Nephron (organoid): ENCODE data around the gene HRC.

Experiments
- H3K27ac Mint-ChIP-seq, 3 experiments: 2 replicates each; pipeline ENCODE4 v1.8.0; 2020; ENCODE audit warnings: mixed read lengths in 3 of 3, mild to moderate bottlenecking in 2 of 3, moderate library complexity in 1 of 3
- H3K27me3 Mint-ChIP-seq: 2 replicates; pipeline ENCODE4 v1.8.0; 2021; ENCODE audit warnings: low read depth, mild to moderate bottlenecking, moderate library complexity, mixed read lengths
- H3K36me3 Mint-ChIP-seq: 2 replicates; pipeline ENCODE4 v1.8.0; 2020; ENCODE audit warnings: low read depth, mixed read lengths
- H3K4me1 Mint-ChIP-seq: 2 replicates; pipeline ENCODE4 v1.8.0; 2020; ENCODE audit warnings: mixed read lengths
- H3K4me3 Mint-ChIP-seq, 3 experiments: 2 replicates each; pipeline ENCODE4 v1.8.0; 2020; ENCODE audit warnings: mild to moderate bottlenecking in 3 of 3, mixed read lengths in 3 of 3, moderate library complexity in 2 of 3
- H3K9me3 Mint-ChIP-seq: 2 replicates; pipeline ENCODE4 v1.8.0; 2020; ENCODE audit warnings: mixed read lengths
- CTCF ChIP-seq, 3 experiments: fragments of 200-600 bp; sonication (generic); IDR thresholded peaks; one replicate each; pipeline ENCODE4 v1.5.0; 2021; ENCODE audit warnings: antibody characterized with exemption in 3 of 3; ENCODE audit not compliant: unreplicated experiment in 3 of 3

Gene HRC

GRCh38 chr19:49155820-49156346 lies 687 bp upstream of the HRC start:
- Mint-ChIP-seq H3K36me3 (peaks cover 2% of the 10 kb centered on the region), H3K4me3 (peak overlapping the region; percentile 76 to 99 (median 83)), H3K9me3 (no peaks in the 10 kb centered on the region), H3K27ac (peak overlapping the region; percentile 86 to 92 (median 89)), H3K4me1 (peaks cover 50% of the 10 kb centered on the region), H3K27me3 (peaks cover 15% of the 10 kb centered on the region)
- TF ChIP-seq CTCF (IDR thresholded peaks at IDR 0.05; ENCODE audit: unreplicated experiment in 3 of 3): no peak

- Mint-ChIP-seq H3K9me3 (no peaks in the 10 kb centered on the region), H3K4me1 (peaks cover 54% of the 10 kb centered on the region), H3K27ac (peak overlapping the region in 2 of 3 experiments; percentile 86 to 92), H3K27me3 (peaks cover 15% of the 10 kb centered on the region), H3K36me3 (no peaks in the 10 kb centered on the region), H3K4me3 (peak overlapping the region; percentile 76 to 99 (median 83))
- TF ChIP-seq CTCF (IDR thresholded peaks at IDR 0.05; ENCODE audit: unreplicated experiment in 3 of 3): no peak
These were observed 917 bp downstream of the HRC start for GRCh38 chr19:49154279-49154678.

GRCh38 chr19:49153167-49153809 lies 1.9 kb downstream of the HRC start:
- Mint-ChIP-seq H3K9me3 (no peaks in the 10 kb centered on the region), H3K27ac (peak overlapping the region; percentile 5 to 51 (median 10)), H3K4me1 (peaks cover 51% of the 10 kb centered on the region), H3K27me3 (peaks cover 15% of the 10 kb centered on the region), H3K36me3 (no peaks in the 10 kb centered on the region), H3K4me3 (peak overlapping the region; percentile 76 to 100 (median 99))
- no peak for TF ChIP-seq CTCF (IDR thresholded peaks at IDR 0.05; ENCODE audit: unreplicated experiment in 3 of 3)

- no peaks in the 10 kb centered on the region for H3K9me3 Mint-ChIP-seq
- H3K4me3 Mint-ChIP-seq: peak overlapping the region; percentile 98 to 100 (median 99)
- TF ChIP-seq CTCF (IDR thresholded peaks at IDR 0.05; ENCODE audit: unreplicated experiment in 3 of 3): no peak
- H3K27me3 Mint-ChIP-seq: peaks cover 15% of the 10 kb centered on the region
- H3K27ac Mint-ChIP-seq: peak overlapping the region in 2 of 3 experiments; percentile 90 to 95
- no peaks in the 10 kb centered on the region for H3K36me3 Mint-ChIP-seq
- peaks cover 50% of the 10 kb centered on the region for H3K4me1 Mint-ChIP-seq
These were observed 3.1 kb downstream of the HRC start for GRCh38 chr19:49152119-49152550.

- Mint-ChIP-seq H3K9me3 (no peaks in the 10 kb centered on the region), H3K27ac (peak overlapping the region; percentile 69 to 95 (median 90)), H3K4me3 (peak overlapping the region; percentile 98 to 100 (median 99)), H3K4me1 (peaks cover 56% of the 10 kb centered on the region), H3K36me3 (no peaks in the 10 kb centered on the region), H3K27me3 (peaks cover 15% of the 10 kb centered on the region)
- no peak for TF ChIP-seq CTCF (IDR thresholded peaks at IDR 0.05; ENCODE audit: unreplicated experiment in 3 of 3)
These were observed 3.7 kb downstream of the HRC start for GRCh38 chr19:49151267-49152118.
